Kidney (tissue), 14 donors: ENCODE results near the gene HDGF. TPM values are rescaled to one million over a fixed set of nuclear protein-coding genes. Genes with fewer than 3 reads are reported as not detected.

ENCODE experiments used
- DNase-seq, 5 donors: peaks; one replicate each; pipeline ENCODE4 v3.0.0-alpha.2; 2013 to 2020
- FAIRE-seq: peaks from 2 replicates; lab custom pipeline; 2012; peaks lifted over from hg19 to GRCh38; lab: Jason Lieb, UNC
- H3K27ac ChIP-seq, 2 donors: one replicate each; pipeline ENCODE4 v1.7.0; 2013; ENCODE audit warnings: low read depth in 2 of 2, low read length in 2 of 2, inconsistent platforms in 1 of 2
- H3K27me3 ChIP-seq: one replicate; pipeline ENCODE4 v1.7.1; 2013; ENCODE audit warnings: low read length, inconsistent platforms; ENCODE audit not compliant: control insufficient read depth, insufficient read depth
- H3K36me3 ChIP-seq, 3 donors: one replicate each; pipeline versions ENCODE4 v1.7.0 to v1.7.1; 2013; ENCODE audit warnings: low read length in 3 of 3, control low read depth in 1 of 3, inconsistent platforms in 1 of 3; ENCODE audit not compliant: insufficient read depth in 3 of 3, control insufficient read depth in 2 of 3
- H3K4me1 ChIP-seq, 3 donors: one replicate each; pipeline versions ENCODE4 v1.7.0 to v1.7.1; 2013; ENCODE audit warnings: low read length in 3 of 3, inconsistent platforms in 1 of 3, low read depth in 1 of 3; ENCODE audit not compliant: control insufficient read depth in 2 of 3, insufficient read depth in 2 of 3
- H3K4me3 ChIP-seq, 3 donors: one replicate each; pipeline versions ENCODE4 v1.7.0 to v1.8.1; 2013; ENCODE audit warnings: low read length in 3 of 3, control low read depth in 1 of 3, inconsistent platforms in 1 of 3
- H3K9ac ChIP-seq, 3 donors: one replicate each; pipeline versions ENCODE4 v1.7.0 to v1.7.1; 2013; ENCODE audit warnings: low read length in 3 of 3, control low read depth in 1 of 3, inconsistent platforms in 1 of 3
- H3K9me3 ChIP-seq, 3 donors: one replicate each; pipeline versions ENCODE4 v1.7.0 to v1.7.1; 2013; ENCODE audit warnings: low read length in 3 of 3, control low read depth in 1 of 3, inconsistent platforms in 1 of 3; ENCODE audit not compliant: control insufficient read depth in 2 of 3, insufficient read depth in 1 of 3
- intact Hi-C: fragments of 100-400 bp; cut with DNase I; formaldehyde crosslinking; loops from one replicate; pipeline ENCODE4 v1.11.1; 2022
- polyA plus RNA-seq: library from polyadenylated mRNA; stranded (reverse); fragments of 350-450 nt; fragmentation: Illumina TruSeq; extraction: RNeasy Lipid Tissue Mini Kit (QIAGEN cat#74804); gene quantifications from one replicate; pipeline ENCODE4 v1.2.3, GENCODE V29; 2014; ENCODE audit warnings: low read depth, low replicate concordance; ENCODE audit not compliant: insufficient read depth
- total RNA-seq: library from RNA; stranded (reverse); fragmentation: NEBNext Ultra II Directional; extraction: Animal tissue kit (Norgen Biotek cat#: 25700); gene quantifications from one replicate; pipeline ENCODE4 v1.2.1, GENCODE V29; 2021
- TF ChIP-seq, protein P1 (sequence below): IDR thresholded peaks from 3 replicates; pipeline ENCODE4 v1.5.1; 2012; ENCODE audit warnings: mild to moderate bottlenecking, moderate library complexity, borderline replicate concordance; ENCODE audit not compliant: insufficient read depth; ENCODE audit errors: extremely low read depth
- donor health status: control.
- donor health status: control.
- donor health status: control.
- donor health status: control.
- donor health status: control.
- donor health status: DM: yes; HTN: yes; CAD: no.
- donor health status: Normal renal cell carcinoma (clear cell type).

The HDGF gene
- total and polyA plus RNA-seq, 2 donors from 2014 or later: 198 to 206 TPM

- Histone ChIP-seq H3K4me3 (peak overlapping the region in 2 of 3 donors; percentile 35 to 50), H3K4me1 (peaks cover 0 to 11% (median 0%) of the 10 kb centered on the region in 3 donors), H3K27ac (no peak overlapping the region), H3K27me3 (no peaks in the 10 kb centered on the region), H3K9ac (no peak overlapping the region), H3K36me3 (no peaks in the 10 kb centered on the region), H3K9me3 (no peaks in the 10 kb centered on the region)
- intact Hi-C loops: no loop called here
- FAIRE-seq (no peak), DNase-seq (peak in 1 of 5 donors; percentile 60)
- TF ChIP-seq, protein P1, sequence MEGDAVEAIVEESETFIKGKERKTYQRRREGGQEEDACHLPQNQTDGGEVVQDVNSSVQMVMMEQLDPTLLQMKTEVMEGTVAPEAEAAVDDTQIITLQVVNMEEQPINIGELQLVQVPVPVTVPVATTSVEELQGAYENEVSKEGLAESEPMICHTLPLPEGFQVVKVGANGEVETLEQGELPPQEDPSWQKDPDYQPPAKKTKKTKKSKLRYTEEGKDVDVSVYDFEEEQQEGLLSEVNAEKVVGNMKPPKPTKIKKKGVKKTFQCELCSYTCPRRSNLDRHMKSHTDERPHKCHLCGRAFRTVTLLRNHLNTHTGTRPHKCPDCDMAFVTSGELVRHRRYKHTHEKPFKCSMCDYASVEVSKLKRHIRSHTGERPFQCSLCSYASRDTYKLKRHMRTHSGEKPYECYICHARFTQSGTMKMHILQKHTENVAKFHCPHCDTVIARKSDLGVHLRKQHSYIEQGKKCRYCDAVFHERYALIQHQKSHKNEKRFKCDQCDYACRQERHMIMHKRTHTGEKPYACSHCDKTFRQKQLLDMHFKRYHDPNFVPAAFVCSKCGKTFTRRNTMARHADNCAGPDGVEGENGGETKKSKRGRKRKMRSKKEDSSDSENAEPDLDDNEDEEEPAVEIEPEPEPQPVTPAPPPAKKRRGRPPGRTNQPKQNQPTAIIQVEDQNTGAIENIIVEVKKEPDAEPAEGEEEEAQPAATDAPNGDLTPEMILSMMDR: no peak
Measured at GRCh38 chr1:156704166-156704711, 47.2 kb downstream of the HDGF start.

- DNase-seq (no peak), FAIRE-seq (no peak)
- no peak overlapping the region for H3K9ac ChIP-seq
- peak overlapping the region in 1 of 3 donors; percentile 35 for H3K4me3 ChIP-seq
- TF ChIP-seq, protein P1: no peak
- H3K9me3 ChIP-seq: no peaks in the 10 kb centered on the region
- no peaks in the 10 kb centered on the region for H3K27me3 ChIP-seq
- H3K4me1 ChIP-seq: peaks cover 0 to 11% (median 0%) of the 10 kb centered on the region in 3 donors
- H3K27ac ChIP-seq: no peak overlapping the region
- intact Hi-C loops: no loop called here
- H3K36me3 ChIP-seq: no peaks in the 10 kb centered on the region
Measured at GRCh38 chr1:156703741-156704140, 47.7 kb downstream of the HDGF start.

DNA sequence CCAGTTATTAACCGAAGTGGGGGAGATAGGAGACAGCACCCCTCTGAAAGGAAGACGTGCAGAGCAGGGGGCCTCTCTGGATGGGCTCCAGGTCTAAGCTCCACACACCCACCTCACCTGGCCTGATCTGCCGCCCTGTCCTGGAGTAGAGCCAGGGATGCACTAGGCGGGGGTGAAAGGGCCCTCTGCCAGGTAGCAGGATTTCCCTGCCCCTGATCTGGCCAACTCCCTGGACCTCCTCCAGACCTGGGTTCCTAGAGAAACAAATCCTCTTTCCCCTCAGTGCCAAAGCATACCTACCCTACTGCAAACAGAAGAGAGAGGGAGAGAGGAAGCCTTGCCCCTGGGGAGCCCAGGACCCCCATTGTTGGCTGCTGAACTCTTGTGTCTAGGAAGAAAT is 48.1 kb downstream of the HDGF start:
- Histone ChIP-seq H3K27ac (no peak overlapping the region), H3K9ac (no peak overlapping the region), H3K27me3 (no peaks in the 10 kb centered on the region), H3K9me3 (no peaks in the 10 kb centered on the region), H3K36me3 (no peaks in the 10 kb centered on the region), H3K4me3 (no peak overlapping the region), H3K4me1 (peaks cover 0 to 11% (median 0%) of the 10 kb centered on the region in 3 donors)
- TF ChIP-seq, protein P1: no peak
- peak in 1 of 5 donors; percentile 45 for DNase-seq
- intact Hi-C loops: no loop called here
- no peak for FAIRE-seq
